DOHH2 (cell line): ENCODE results near the gene R3HDML.

Experiments used
- H3F3A ChIP-seq: fragments of 200-600 bp; sonication (generic), shearing (Covaris generic); 2 replicates; pipeline ENCODE4 v1.6.0; 2016; ENCODE audit warnings: antibody characterized with exemption, mild to moderate bottlenecking; ENCODE audit not compliant: control insufficient read depth, insufficient read depth
- H3K27ac ChIP-seq: fragments of 200-600 bp; sonication (generic); 2 replicates; pipeline ENCODE4 v1.5.1; 2014; ENCODE audit warnings: low read depth, mild to moderate bottlenecking, low read length, moderate library complexity
- H3K27me3 ChIP-seq: fragments of 200-600 bp; sonication (generic); 2 replicates; pipeline ENCODE4 v1.6.1; 2014; ENCODE audit warnings: mild to moderate bottlenecking, low read length, mixed read lengths; ENCODE audit not compliant: control insufficient read depth
- H3K36me3 ChIP-seq: fragments of 200-600 bp; sonication (generic); 2 replicates; pipeline ENCODE4 v1.6.1; 2014; ENCODE audit warnings: mild to moderate bottlenecking, low read length, moderate library complexity, mixed read lengths; ENCODE audit not compliant: control insufficient read depth
- H3K4me1 ChIP-seq: fragments of 200-600 bp; sonication (generic); 2 replicates; pipeline ENCODE4 v1.6.1; 2014; ENCODE audit warnings: mild to moderate bottlenecking, low read length, mixed read lengths; ENCODE audit not compliant: control insufficient read depth
- H3K4me2 ChIP-seq: fragments of 200-600 bp; sonication (generic); 2 replicates; pipeline ENCODE4 v1.6.0; 2014; ENCODE audit warnings: mild to moderate bottlenecking, low read length, moderate library complexity
- H3K4me3 ChIP-seq: fragments of 200-600 bp; sonication (generic); 2 replicates; pipeline ENCODE4 v1.5.1; 2014; ENCODE audit warnings: mild to moderate bottlenecking, low read length, mixed read lengths
- H3K79me2 ChIP-seq: fragments of 200-600 bp; sonication (generic); 2 replicates; pipeline ENCODE4 v1.6.1; 2014; ENCODE audit warnings: mild to moderate bottlenecking, low read length, mixed read lengths; ENCODE audit not compliant: control insufficient read depth
- H3K9me2 ChIP-seq: fragments of 200-600 bp; sonication (generic); replicated peaks from 2 replicates; pipeline ENCODE4 v1.6.1; 2014; ENCODE audit warnings: mild to moderate bottlenecking, low read length, mixed read lengths; ENCODE audit not compliant: control insufficient read depth
- H3K9me3 ChIP-seq: fragments of 200-600 bp; sonication (generic); 2 replicates; pipeline ENCODE4 v1.6.1; 2014; ENCODE audit warnings: antibody characterized with exemption, low read length, mixed read lengths; ENCODE audit not compliant: control insufficient read depth, insufficient read depth
- H4K20me1 ChIP-seq: fragments of 200-600 bp; sonication (generic); 2 replicates; pipeline ENCODE4 v1.6.0; 2014; ENCODE audit warnings: low read depth, mild to moderate bottlenecking, antibody characterized with exemption, low read length, moderate library complexity; ENCODE audit not compliant: control insufficient read depth, insufficient read depth
- EZH2phosphoT487 ChIP-seq: fragments of 200-600 bp; sonication (generic); IDR thresholded peaks from 2 replicates; pipeline ENCODE4 v1.6.1; 2017; ENCODE audit warnings: borderline replicate concordance, mild to moderate bottlenecking, antibody characterized with exemption, low read length, moderate library complexity, mixed read lengths
- TF ChIP-seq, protein P1 (sequence below): fragments of 200-600 bp; sonication (generic); IDR thresholded peaks from one replicate; pipeline ENCODE4 v1.5.1; 2014; ENCODE audit warnings: antibody characterized with exemption, mild to moderate bottlenecking, low read depth, low read length; ENCODE audit not compliant: poor library complexity, severe bottlenecking

The R3HDML gene

DNA sequence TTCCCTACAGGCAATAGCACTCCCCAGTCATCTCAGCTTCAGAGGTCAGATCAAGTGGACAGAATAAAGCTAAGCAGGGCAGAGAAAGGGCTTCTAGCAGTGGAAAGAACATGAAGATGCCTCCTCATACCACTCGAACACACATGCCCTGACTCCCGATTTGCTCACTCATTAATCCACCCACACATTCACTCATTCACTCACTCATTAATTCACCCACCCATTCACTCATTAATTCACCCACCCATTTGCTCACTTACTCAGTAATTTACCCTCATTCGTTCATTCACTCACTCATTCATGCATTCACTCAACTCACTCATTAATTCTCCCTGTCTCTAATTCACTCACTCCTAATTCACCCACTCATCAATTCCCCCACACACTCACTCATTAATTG, 62.6 kb downstream of the R3HDML start:
- H3K36me3 ChIP-seq = no peaks in the 10 kb centered on the region
- H3K4me1 ChIP-seq = no peaks in the 10 kb centered on the region
- no peaks in the 10 kb centered on the region for H3F3A ChIP-seq
- H3K27me3 ChIP-seq = peaks cover 9% of the 10 kb centered on the region
- H3K9me3 ChIP-seq = no peaks in the 10 kb centered on the region; the same call in 1 of the 2 replicates
- TF ChIP-seq EZH2phosphoT487 = no peak
- TF ChIP-seq, protein P1, sequence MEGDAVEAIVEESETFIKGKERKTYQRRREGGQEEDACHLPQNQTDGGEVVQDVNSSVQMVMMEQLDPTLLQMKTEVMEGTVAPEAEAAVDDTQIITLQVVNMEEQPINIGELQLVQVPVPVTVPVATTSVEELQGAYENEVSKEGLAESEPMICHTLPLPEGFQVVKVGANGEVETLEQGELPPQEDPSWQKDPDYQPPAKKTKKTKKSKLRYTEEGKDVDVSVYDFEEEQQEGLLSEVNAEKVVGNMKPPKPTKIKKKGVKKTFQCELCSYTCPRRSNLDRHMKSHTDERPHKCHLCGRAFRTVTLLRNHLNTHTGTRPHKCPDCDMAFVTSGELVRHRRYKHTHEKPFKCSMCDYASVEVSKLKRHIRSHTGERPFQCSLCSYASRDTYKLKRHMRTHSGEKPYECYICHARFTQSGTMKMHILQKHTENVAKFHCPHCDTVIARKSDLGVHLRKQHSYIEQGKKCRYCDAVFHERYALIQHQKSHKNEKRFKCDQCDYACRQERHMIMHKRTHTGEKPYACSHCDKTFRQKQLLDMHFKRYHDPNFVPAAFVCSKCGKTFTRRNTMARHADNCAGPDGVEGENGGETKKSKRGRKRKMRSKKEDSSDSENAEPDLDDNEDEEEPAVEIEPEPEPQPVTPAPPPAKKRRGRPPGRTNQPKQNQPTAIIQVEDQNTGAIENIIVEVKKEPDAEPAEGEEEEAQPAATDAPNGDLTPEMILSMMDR = no peak
- no peaks in the 10 kb centered on the region for H3K9me2 ChIP-seq
- H3K79me2 ChIP-seq = no peaks in the 10 kb centered on the region
- no peak overlapping the region for H3K4me3 ChIP-seq
- no peaks in the 10 kb centered on the region for H4K20me1 ChIP-seq
- H3K4me2 ChIP-seq = no peak overlapping the region
- no peak overlapping the region for H3K27ac ChIP-seq

DNA sequence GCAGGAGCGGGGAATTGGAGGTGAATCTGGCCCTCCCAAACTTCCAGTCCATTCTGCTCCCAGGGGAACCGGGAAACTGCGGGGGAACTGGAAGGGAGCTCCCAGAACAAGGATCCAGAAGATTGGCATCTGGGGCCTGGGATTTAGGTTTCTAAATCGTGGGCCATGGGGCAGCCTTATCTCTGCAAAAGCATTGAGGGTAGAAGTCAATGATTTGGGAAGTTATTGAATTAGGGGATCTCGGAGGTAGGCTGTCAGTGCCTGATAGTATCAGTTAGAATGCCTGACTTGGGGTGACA, 63.8 kb downstream of the R3HDML start:
- Histone ChIP-seq H4K20me1 (no peaks in the 10 kb centered on the region), H3K4me1 (no peaks in the 10 kb centered on the region), H3K79me2 (no peaks in the 10 kb centered on the region), H3K4me2 (no peak overlapping the region), H3K9me3 (no peaks in the 10 kb centered on the region; the same call in 1 of the 2 replicates), H3K27ac (no peak overlapping the region), H3F3A (no peaks in the 10 kb centered on the region), H3K9me2 (no peaks in the 10 kb centered on the region), H3K36me3 (no peaks in the 10 kb centered on the region), H3K4me3 (no peak overlapping the region), H3K27me3 (peaks cover 9% of the 10 kb centered on the region)
- no peak for TF ChIP-seq EZH2phosphoT487
- TF ChIP-seq, protein P1 = no peak
